ENCODE measurements around the gene BRF1. TPM values are rescaled to one million over a fixed set of nuclear protein-coding genes. Genes with fewer than 3 reads are reported as not detected.

BRF1 gene
- total RNA-seq, 1 experiment from 2014 or later = 26.4 TPM

- TF ChIP-seq ZNF281 (CRISPR knock-in tag; IDR thresholded peaks at IDR 0.05) (no peak), HMGA2 (CRISPR knock-in tag; IDR thresholded peaks at IDR 0.05) (no peak), ELF4 (CRISPR knock-in tag; IDR thresholded peaks at IDR 0.05; ENCODE audit: low read depth) (no peak), ATF1 (CRISPR knock-in tag; IDR thresholded peaks at IDR 0.05) (no peak), SOX15 (CRISPR knock-in tag; IDR thresholded peaks at IDR 0.05) (no peak), ZNF232 (CRISPR knock-in tag; IDR thresholded peaks at IDR 0.05) (no peak), ZNF219 (CRISPR knock-in tag; IDR thresholded peaks at IDR 0.05; ENCODE audit: borderline replicate concordance) (no peak), MAX (CRISPR knock-in tag; IDR thresholded peaks at IDR 0.05) (no peak)
Observed at GRCh38 chr14:105208738-105209075, 92.1 kb downstream of the BRF1 start (continued).

- H3K27me3 Mint-ChIP-seq (ENCODE audit: low read depth) = no peaks in the 10 kb centered on the region
- H3K4me1 Mint-ChIP-seq = no peaks in the 10 kb centered on the region
- ChIA-PET CTCF (interaction anchor here (1.1 to 1.7 kb wide), 8 partner anchors 24 to 148 kb away, joined by 3 to 15 read pairs (median 5); partner anchors contain the start of gene BTBD6), POLR2A (no interaction called here)
- ATAC-seq (no peak), DNase-seq (ENCODE audit: low spot score) (no peak)
- TF ChIP-seq TEAD4 (CRISPR knock-in tag; IDR thresholded peaks at IDR 0.05) (no peak), FOXK1 (CRISPR knock-in tag; IDR thresholded peaks at IDR 0.05) (no peak), ZBTB21 (CRISPR knock-in tag; IDR thresholded peaks at IDR 0.05; ENCODE audit: borderline replicate concordance) (no peak), MYBL2 (CRISPR knock-in tag; IDR thresholded peaks at IDR 0.05) (no peak)
- TF ChIP-seq, protein P1, sequence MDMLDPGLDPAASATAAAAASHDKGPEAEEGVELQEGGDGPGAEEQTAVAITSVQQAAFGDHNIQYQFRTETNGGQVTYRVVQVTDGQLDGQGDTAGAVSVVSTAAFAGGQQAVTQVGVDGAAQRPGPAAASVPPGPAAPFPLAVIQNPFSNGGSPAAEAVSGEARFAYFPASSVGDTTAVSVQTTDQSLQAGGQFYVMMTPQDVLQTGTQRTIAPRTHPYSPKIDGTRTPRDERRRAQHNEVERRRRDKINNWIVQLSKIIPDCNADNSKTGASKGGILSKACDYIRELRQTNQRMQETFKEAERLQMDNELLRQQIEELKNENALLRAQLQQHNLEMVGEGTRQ (CRISPR knock-in tag; IDR thresholded peaks at IDR 0.05) = no peak
- TF ChIP-seq, protein P2, sequence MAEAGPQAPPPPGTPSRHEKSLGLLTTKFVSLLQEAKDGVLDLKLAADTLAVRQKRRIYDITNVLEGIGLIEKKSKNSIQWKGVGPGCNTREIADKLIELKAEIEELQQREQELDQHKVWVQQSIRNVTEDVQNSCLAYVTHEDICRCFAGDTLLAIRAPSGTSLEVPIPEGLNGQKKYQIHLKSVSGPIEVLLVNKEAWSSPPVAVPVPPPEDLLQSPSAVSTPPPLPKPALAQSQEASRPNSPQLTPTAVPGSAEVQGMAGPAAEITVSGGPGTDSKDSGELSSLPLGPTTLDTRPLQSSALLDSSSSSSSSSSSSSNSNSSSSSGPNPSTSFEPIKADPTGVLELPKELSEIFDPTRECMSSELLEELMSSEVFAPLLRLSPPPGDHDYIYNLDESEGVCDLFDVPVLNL (CRISPR knock-in tag; IDR thresholded peaks at IDR 0.05; ENCODE audit: borderline replicate concordance, low read depth) = no peak
- H3K36me3 Mint-ChIP-seq = no peaks in the 10 kb centered on the region
- H3K9me3 Mint-ChIP-seq = no peaks in the 10 kb centered on the region
- H3K27ac Mint-ChIP-seq = no peak overlapping the region; the same call in 1 of the 2 replicates
- H3K4me3 Mint-ChIP-seq = no peak overlapping the region
Observed at GRCh38 chr14:105207996-105208737, 92.6 kb downstream of the BRF1 start.

DNA sequence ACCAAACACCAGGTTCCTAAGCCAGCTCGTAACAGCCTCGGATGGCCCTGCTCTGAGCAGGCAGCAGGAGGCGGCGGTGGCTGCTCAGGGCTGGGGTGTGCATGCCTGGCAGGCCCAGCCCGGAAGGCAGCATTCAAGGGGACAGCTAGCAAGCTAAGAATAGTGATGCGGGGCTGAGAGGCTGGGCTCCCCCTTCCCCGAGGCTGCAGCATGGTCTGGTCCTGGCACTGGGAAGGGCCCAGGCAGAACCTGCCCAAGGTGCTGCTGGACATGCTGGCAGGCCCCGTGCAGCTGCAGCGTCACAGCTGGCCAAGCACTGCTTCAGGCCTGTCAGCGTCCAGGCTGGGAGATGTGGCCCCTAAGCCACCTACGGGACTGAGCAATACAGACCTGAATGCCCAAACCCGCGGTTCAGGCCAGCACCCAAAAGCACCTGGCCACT lies 93.3 kb downstream of the BRF1 start:
- ATAC-seq (peak; percentile 44), DNase-seq (ENCODE audit: low spot score) (peak; percentile 39)
- TF ChIP-seq, protein P3, sequence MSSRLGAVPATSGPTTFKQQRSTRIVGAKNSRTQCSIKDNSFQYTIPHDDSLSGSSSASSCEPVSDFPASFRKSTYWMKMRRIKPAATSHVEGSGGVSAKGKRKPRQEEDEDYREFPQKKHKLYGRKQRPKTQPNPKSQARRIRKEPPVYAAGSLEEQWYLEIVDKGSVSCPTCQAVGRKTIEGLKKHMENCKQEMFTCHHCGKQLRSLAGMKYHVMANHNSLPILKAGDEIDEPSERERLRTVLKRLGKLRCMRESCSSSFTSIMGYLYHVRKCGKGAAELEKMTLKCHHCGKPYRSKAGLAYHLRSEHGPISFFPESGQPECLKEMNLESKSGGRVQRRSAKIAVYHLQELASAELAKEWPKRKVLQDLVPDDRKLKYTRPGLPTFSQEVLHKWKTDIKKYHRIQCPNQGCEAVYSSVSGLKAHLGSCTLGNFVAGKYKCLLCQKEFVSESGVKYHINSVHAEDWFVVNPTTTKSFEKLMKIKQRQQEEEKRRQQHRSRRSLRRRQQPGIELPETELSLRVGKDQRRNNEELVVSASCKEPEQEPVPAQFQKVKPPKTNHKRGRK (CRISPR knock-in tag; IDR thresholded peaks at IDR 0.05; ENCODE audit: borderline replicate concordance) = no peak
- TF ChIP-seq ZNF396 (CRISPR knock-in tag; IDR thresholded peaks at IDR 0.05; ENCODE audit: borderline replicate concordance) = no peak
- TF ChIP-seq SMAD3 (CRISPR knock-in tag; IDR thresholded peaks at IDR 0.05; ENCODE audit: borderline replicate concordance) = no peak
- TF ChIP-seq, protein P4, sequence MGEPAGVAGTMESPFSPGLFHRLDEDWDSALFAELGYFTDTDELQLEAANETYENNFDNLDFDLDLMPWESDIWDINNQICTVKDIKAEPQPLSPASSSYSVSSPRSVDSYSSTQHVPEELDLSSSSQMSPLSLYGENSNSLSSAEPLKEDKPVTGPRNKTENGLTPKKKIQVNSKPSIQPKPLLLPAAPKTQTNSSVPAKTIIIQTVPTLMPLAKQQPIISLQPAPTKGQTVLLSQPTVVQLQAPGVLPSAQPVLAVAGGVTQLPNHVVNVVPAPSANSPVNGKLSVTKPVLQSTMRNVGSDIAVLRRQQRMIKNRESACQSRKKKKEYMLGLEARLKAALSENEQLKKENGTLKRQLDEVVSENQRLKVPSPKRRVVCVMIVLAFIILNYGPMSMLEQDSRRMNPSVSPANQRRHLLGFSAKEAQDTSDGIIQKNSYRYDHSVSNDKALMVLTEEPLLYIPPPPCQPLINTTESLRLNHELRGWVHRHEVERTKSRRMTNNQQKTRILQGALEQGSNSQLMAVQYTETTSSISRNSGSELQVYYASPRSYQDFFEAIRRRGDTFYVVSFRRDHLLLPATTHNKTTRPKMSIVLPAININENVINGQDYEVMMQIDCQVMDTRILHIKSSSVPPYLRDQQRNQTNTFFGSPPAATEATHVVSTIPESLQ (CRISPR knock-in tag; IDR thresholded peaks at IDR 0.05) = no peak
- no peak for TF ChIP-seq FOXP1 (CRISPR knock-in tag; IDR thresholded peaks at IDR 0.05; ENCODE audit: borderline replicate concordance)
- no peak for TF ChIP-seq SP1 (CRISPR knock-in tag; conservative IDR thresholded peaks at IDR 0.05)
- no peak for TF ChIP-seq STAT6 (CRISPR knock-in tag; conservative IDR thresholded peaks at IDR 0.05; ENCODE audit: low read depth)
- no peak overlapping the region for H3K4me3 Mint-ChIP-seq
- H3K27me3 Mint-ChIP-seq (ENCODE audit: low read depth) = no peaks in the 10 kb centered on the region
- CTCF ChIA-PET = interaction anchor here (0.6 to 1.7 kb wide), 17 partner anchors 12 to 164 kb away, joined by 3 to 15 read pairs (median 4); partner anchors contain the start of genes BTBD6 and PACS2
- POLR2A ChIA-PET = interaction anchor here (0.8 kb wide), 1 partner anchor 202 kb away, joined by 3 read pairs; no protein-coding TSS in a partner anchor
- no peaks in the 10 kb centered on the region for H3K9me3 Mint-ChIP-seq
- no peaks in the 10 kb centered on the region for H3K36me3 Mint-ChIP-seq
- H3K4me1 Mint-ChIP-seq = no peaks in the 10 kb centered on the region
- no peak overlapping the region for H3K27ac Mint-ChIP-seq

All from WTC11 (cell line).